ENCODE measurements around the gene DCPS. TPM values are rescaled to one million over a fixed set of nuclear protein-coding genes. Genes with fewer than 3 reads are reported as not detected.

Gene DCPS
- total and polyA plus RNA-seq, 2 of the 4 experiments (the other 2 are of a cell fraction) = 19.7 to 34.8 TPM

- no peak overlapping the region for H2AK5ac ChIP-seq (ENCODE audit: low read depth, low read length)
- no peak overlapping the region for H3K27ac ChIP-seq (ENCODE audit: insufficient read depth, low read length)
- TF ChIP-seq CEBPB (IDR thresholded peaks at IDR 0.05; ENCODE audit: low read depth, low read length) (no peak), ELK1 (IDR thresholded peaks at IDR 0.05; ENCODE audit: borderline replicate concordance, low read depth, low read length) (no peak), MAFK (IDR thresholded peaks at IDR 0.05; ENCODE audit: low read depth, low read length) (no peak), BHLHE40 (IDR thresholded peaks at IDR 0.05; ENCODE audit: low read depth, low read length) (no peak), FOS (IDR thresholded peaks at IDR 0.05; ENCODE audit: low read depth, low read length) (no peak), RFX5 (IDR thresholded peaks at IDR 0.05; ENCODE audit: low read depth, low read length) (no peak), RAD21 (IDR thresholded peaks at IDR 0.05; ENCODE audit: low read length) (no peak), RCOR1 (IDR thresholded peaks at IDR 0.05; ENCODE audit: insufficient replicate concordance, low read length) (no peak), USF2 (IDR thresholded peaks at IDR 0.05; ENCODE audit: low read depth, low read length) (no peak), MAZ (IDR thresholded peaks at IDR 0.05; ENCODE audit: borderline replicate concordance, low read depth, low read length) (no peak), MXI1 (IDR thresholded peaks at IDR 0.05; ENCODE audit: borderline replicate concordance, low read depth, low read length) (no peak), CHD1 (IDR thresholded peaks at IDR 0.05; ENCODE audit: low read depth, low read length) (no peak), POLR2A (IDR thresholded peaks at IDR 0.05; ENCODE audit: low read depth, low read length) (no peak), NFE2L2 (IDR thresholded peaks at IDR 0.05; ENCODE audit: low read depth, low read length) (no peak), CTCF (conservative IDR thresholded peaks at IDR 0.05; ENCODE audit: low read depth, low read length) (no peak), SMC3 (IDR thresholded peaks at IDR 0.05; ENCODE audit: low read depth, low read length) (no peak)
- peaks cover 12 to 40% of the 10 kb centered on the region in 2 experiments for H3K79me1 ChIP-seq (ENCODE audit: low read depth in 1 of 2, low read length in 2 of 2)
- no TSS peak for BruUV-seq (replicated peaks)
- H3K4ac ChIP-seq (ENCODE audit: low read depth, low read length) = no peak overlapping the region
- H3K4me1 ChIP-seq (ENCODE audit: control insufficient read depth, insufficient read depth, low read length) = peaks cover 12% of the 10 kb centered on the region
- no peak overlapping the region for H2AFZ ChIP-seq (replicated peaks; ENCODE audit: low read length, poor library complexity)
- peaks cover 4% of the 10 kb centered on the region for H4K20me1 ChIP-seq (ENCODE audit: insufficient read depth, low read length)
- no peak overlapping the region for H4K8ac ChIP-seq (ENCODE audit: low read depth in 2 of 2, low read length in 2 of 2)
- in situ Hi-C loops (cut with MboI; ENCODE audit: low sequenced_read_pairs) (no loop called here), intact Hi-C loops (cut with micrococcal nuclease) (no loop called here), dilution Hi-C loops (cut with HindIII; ENCODE audit: low sequenced_read_pairs, unreplicated experiment) (no loop called here)
- H3K18ac ChIP-seq (ENCODE audit: low read depth, low read length) = no peak overlapping the region
- POLR2A ChIA-PET (ENCODE audit: unreplicated experiment) = no interaction called here
- no peak overlapping the region for H2AK9ac ChIP-seq (replicated peaks; ENCODE audit: low read depth, low read length, poor library complexity)
- no peaks in the 10 kb centered on the region for H3K27me3 ChIP-seq (ENCODE audit: control insufficient read depth, insufficient read depth, low read length)
- H2BK5ac ChIP-seq (ENCODE audit: low read depth, low read length, poor library complexity, severe bottlenecking) = no peak overlapping the region
- no peaks in the 10 kb centered on the region; the same call in 1 of the 2 replicates for H3K9me1 ChIP-seq (ENCODE audit: insufficient read depth, low read length)
- H3K9ac ChIP-seq (ENCODE audit: low read depth, low read length) = no peak overlapping the region
- H4K5ac ChIP-seq (ENCODE audit: low read depth, low read length) = no peak overlapping the region
- H2BK20ac ChIP-seq (ENCODE audit: low read depth, low read length) = no peak overlapping the region
- H3K4me2 ChIP-seq (ENCODE audit: low read depth, low read length) = no peak overlapping the region
- DNase-seq (no peak), ATAC-seq (ENCODE audit: low read depth) (no peak)
- CTCF ChIA-PET = interaction anchor here (0.6 to 1.5 kb wide), 2 partner anchors 51 to 654 kb away, joined by 4 to 6 read pairs; no protein-coding TSS in a partner anchor
- H4K91ac ChIP-seq (ENCODE audit: insufficient read depth, low read depth, low read length) = no peak overlapping the region
- H3K23ac ChIP-seq (ENCODE audit: low read depth, low read length) = no peak overlapping the region
- WGBS, 2 experiments (ENCODE audit: extremely low coverage in 2 of 2, insufficient read length in 1 of 2) = no CpG with 5 or more reads among the region's 5 CpGs
- no peak overlapping the region for H2BK15ac ChIP-seq (ENCODE audit: low read depth, low read length)
- no peak overlapping the region for H2BK120ac ChIP-seq (ENCODE audit: low read depth, low read length)
- no peak overlapping the region for H3K56ac ChIP-seq (ENCODE audit: extremely low read depth, insufficient read depth, low read length)
- no peaks in the 10 kb centered on the region for H3K36me3 ChIP-seq (ENCODE audit: control insufficient read depth, insufficient read depth, low read length)
- no peaks in the 10 kb centered on the region for H3K9me3 ChIP-seq (ENCODE audit: control insufficient read depth, insufficient read depth, low read length)
- H3K14ac ChIP-seq (replicated peaks; ENCODE audit: low read depth, low read length) = no peak overlapping the region
- H3K4me3 ChIP-seq (ENCODE audit: insufficient read depth, low read depth, low read length) = no peak overlapping the region
Observed at GRCh38 chr11:126361400-126361799, 57.5 kb downstream of the DCPS start.

Measured in IMR-90 (cell line).